ENCODE data around the gene NDUFS6.

GRCh38 chr5:1834721-1835429 lies 33.7 kb downstream of the NDUFS6 start:
- no peak for TF ChIP-seq CTCF (IDR thresholded peaks at IDR 0.05)
- no peak for TF ChIP-seq POLR2A (IDR thresholded peaks at IDR 0.05)

All from heart left ventricle (tissue), 13 donors.